Measurements from ENCODE around the gene LIF. TPM values are rescaled to one million over a fixed set of nuclear protein-coding genes. Genes with fewer than 3 reads are reported as not detected.

The LIF gene
- total RNA-seq, 2 donors from 2014 or later, result 0.31 to 0.77 TPM

DNA sequence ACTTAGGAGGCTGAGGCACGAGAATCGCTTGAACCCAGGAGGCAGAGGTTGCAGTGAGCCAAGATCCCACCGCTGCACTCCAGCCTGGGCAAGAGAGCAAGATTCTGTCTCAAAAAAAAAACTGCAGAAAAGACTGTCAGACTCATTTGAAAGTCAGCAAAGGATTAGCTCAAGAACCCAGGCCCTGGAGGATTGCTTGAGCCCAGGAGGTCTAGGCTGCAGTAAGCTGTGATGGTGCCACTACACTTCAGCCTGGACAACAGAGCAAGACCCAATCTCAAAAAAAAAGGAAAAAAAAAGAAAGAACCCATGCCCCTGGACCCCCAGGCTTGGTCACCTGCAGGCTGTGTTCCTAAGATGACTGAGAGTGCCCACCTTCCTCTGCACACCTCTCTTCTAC lies 16.2 kb downstream of the LIF start:
- Histone ChIP-seq H3K9ac (ENCODE audit: extremely low read depth, low read length, poor library complexity, severe bottlenecking) (no peak overlapping the region), H3K36me3 (ENCODE audit: control insufficient read depth, insufficient read depth, low read length) (no peaks in the 10 kb centered on the region), H3K4me3 (ENCODE audit: low read length) (no peak overlapping the region), H3K27ac (ENCODE audit: low read depth, low read length) (no peak overlapping the region), H3K4me1 (ENCODE audit: control insufficient read depth, insufficient read depth, low read length) (no peaks in the 10 kb centered on the region), H3K9me3 (ENCODE audit: control insufficient read depth, low read length) (no peaks in the 10 kb centered on the region), H3K27me3 (ENCODE audit: control insufficient read depth, insufficient read depth, low read length, poor library complexity, severe bottlenecking) (no peaks in the 10 kb centered on the region)
- no peak for DNase-seq
- 86 to 97% methylated on average over 3 of the region's 3 CpGs for WGBS, 2 experiments (ENCODE audit: insufficient coverage in 1 of 2, insufficient read length in 1 of 2)
- peaks cover 4% of the 10 kb centered on the region for H3K4me1 Mint-ChIP-seq
- no peaks in the 10 kb centered on the region for H3K36me3 Mint-ChIP-seq (ENCODE audit: low read depth)
- H3K9me3 Mint-ChIP-seq, result no peaks in the 10 kb centered on the region
- H3K4me3 Mint-ChIP-seq, result no peak overlapping the region
- TF ChIP-seq, protein P1, sequence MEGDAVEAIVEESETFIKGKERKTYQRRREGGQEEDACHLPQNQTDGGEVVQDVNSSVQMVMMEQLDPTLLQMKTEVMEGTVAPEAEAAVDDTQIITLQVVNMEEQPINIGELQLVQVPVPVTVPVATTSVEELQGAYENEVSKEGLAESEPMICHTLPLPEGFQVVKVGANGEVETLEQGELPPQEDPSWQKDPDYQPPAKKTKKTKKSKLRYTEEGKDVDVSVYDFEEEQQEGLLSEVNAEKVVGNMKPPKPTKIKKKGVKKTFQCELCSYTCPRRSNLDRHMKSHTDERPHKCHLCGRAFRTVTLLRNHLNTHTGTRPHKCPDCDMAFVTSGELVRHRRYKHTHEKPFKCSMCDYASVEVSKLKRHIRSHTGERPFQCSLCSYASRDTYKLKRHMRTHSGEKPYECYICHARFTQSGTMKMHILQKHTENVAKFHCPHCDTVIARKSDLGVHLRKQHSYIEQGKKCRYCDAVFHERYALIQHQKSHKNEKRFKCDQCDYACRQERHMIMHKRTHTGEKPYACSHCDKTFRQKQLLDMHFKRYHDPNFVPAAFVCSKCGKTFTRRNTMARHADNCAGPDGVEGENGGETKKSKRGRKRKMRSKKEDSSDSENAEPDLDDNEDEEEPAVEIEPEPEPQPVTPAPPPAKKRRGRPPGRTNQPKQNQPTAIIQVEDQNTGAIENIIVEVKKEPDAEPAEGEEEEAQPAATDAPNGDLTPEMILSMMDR (conservative IDR thresholded peaks at IDR 0.05), result no peak
- H3K27ac Mint-ChIP-seq, result no peak overlapping the region
- H3K27me3 Mint-ChIP-seq (ENCODE audit: insufficient read depth), result peaks cover 4% of the 10 kb centered on the region

GRCh38 chr22:30228509-30229359 lies 17.8 kb downstream of the LIF start:
- WGBS, 2 experiments (ENCODE audit: insufficient coverage in 1 of 2, insufficient read length in 1 of 2), result 64 to 80% methylated on average over 6 to 20 of the region's 21 CpGs
- TF ChIP-seq, protein P1 (conservative IDR thresholded peaks at IDR 0.05), result no peak
- Histone ChIP-seq H3K9ac (ENCODE audit: extremely low read depth, low read length, poor library complexity, severe bottlenecking) (no peak overlapping the region), H3K9me3 (ENCODE audit: control insufficient read depth, low read length) (no peaks in the 10 kb centered on the region), H3K27ac (ENCODE audit: low read depth, low read length) (no peak overlapping the region), H3K36me3 (ENCODE audit: control insufficient read depth, insufficient read depth, low read length) (no peaks in the 10 kb centered on the region), H3K4me1 (ENCODE audit: control insufficient read depth, insufficient read depth, low read length) (no peaks in the 10 kb centered on the region), H3K27me3 (ENCODE audit: control insufficient read depth, insufficient read depth, low read length, poor library complexity, severe bottlenecking) (no peaks in the 10 kb centered on the region), H3K4me3 (ENCODE audit: low read length) (no peak overlapping the region)
- Mint-ChIP-seq H3K36me3 (ENCODE audit: low read depth) (no peaks in the 10 kb centered on the region), H3K4me1 (peaks cover 2% of the 10 kb centered on the region), H3K4me3 (no peak overlapping the region), H3K9me3 (no peaks in the 10 kb centered on the region), H3K27ac (no peak overlapping the region), H3K27me3 (ENCODE audit: insufficient read depth) (peaks cover 2% of the 10 kb centered on the region)
- no peak for DNase-seq

DNA sequence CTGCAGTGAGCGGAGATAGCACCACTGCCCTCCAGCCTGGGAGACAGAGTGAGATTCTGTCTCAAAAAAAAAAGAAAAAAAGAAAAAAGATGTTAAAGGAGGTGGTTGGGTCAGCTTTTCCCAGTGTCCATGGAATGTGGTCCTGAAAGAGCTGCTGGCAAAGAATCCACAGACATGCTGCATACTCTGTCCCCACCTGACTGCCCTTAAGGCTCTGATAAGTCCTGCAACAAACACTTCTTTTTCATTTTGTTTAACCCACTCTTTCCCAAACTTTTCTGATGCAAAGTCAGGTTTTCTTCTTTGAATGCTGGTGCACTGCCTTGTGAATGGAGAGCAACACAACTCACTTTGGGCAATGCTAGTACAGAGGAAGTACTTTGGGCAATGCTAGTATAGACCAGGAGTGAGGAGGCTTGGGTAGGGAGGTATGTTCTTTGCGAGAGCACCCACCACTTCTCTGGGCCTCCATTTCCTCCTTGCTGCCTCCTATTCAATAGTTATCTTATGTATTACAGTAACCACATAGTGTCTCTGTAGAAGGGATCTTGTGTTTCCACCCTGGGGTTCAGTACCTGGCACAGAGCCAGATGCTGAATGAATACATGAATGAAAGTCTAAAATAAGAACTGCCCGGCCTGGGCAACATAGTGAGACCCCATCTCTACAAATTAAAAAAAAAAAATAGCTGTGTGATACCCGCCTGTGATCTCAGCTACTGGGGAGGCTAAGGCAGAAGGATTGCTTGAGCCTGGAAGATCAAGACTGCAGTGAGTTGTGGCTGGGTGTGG lies 18.9 kb downstream of the LIF start:
- Histone ChIP-seq H3K4me1 (ENCODE audit: control insufficient read depth, insufficient read depth, low read length) (no peaks in the 10 kb centered on the region), H3K36me3 (ENCODE audit: control insufficient read depth, insufficient read depth, low read length) (no peaks in the 10 kb centered on the region), H3K27ac (ENCODE audit: low read depth, low read length) (no peak overlapping the region), H3K4me3 (ENCODE audit: low read length) (no peak overlapping the region), H3K27me3 (ENCODE audit: control insufficient read depth, insufficient read depth, low read length, poor library complexity, severe bottlenecking) (no peaks in the 10 kb centered on the region), H3K9me3 (ENCODE audit: control insufficient read depth, low read length) (no peaks in the 10 kb centered on the region), H3K9ac (ENCODE audit: extremely low read depth, low read length, poor library complexity, severe bottlenecking) (no peak overlapping the region)
- TF ChIP-seq, protein P1 (conservative IDR thresholded peaks at IDR 0.05), result no peak
- no peaks in the 10 kb centered on the region for H3K9me3 Mint-ChIP-seq
- 90 to 92% methylated on average over 2 to 4 of the region's 4 CpGs for WGBS, 2 experiments (ENCODE audit: insufficient coverage in 1 of 2, insufficient read length in 1 of 2)
- no peak overlapping the region for H3K4me3 Mint-ChIP-seq
- no peak for DNase-seq
- H3K36me3 Mint-ChIP-seq (ENCODE audit: low read depth), result no peaks in the 10 kb centered on the region
- peaks cover 2% of the 10 kb centered on the region for H3K27me3 Mint-ChIP-seq (ENCODE audit: insufficient read depth)
- no peak overlapping the region for H3K27ac Mint-ChIP-seq
- H3K4me1 Mint-ChIP-seq, result peaks cover 2% of the 10 kb centered on the region

Data from endodermal cell (in vitro differentiated cells).